Measurements from ENCODE around the gene TAC4. TPM values are rescaled to one million over a fixed set of nuclear protein-coding genes. Genes with fewer than 3 reads are reported as not detected.

The TAC4 gene
- total RNA-seq, 1 experiment from 2014 or later: not detected

DNA sequence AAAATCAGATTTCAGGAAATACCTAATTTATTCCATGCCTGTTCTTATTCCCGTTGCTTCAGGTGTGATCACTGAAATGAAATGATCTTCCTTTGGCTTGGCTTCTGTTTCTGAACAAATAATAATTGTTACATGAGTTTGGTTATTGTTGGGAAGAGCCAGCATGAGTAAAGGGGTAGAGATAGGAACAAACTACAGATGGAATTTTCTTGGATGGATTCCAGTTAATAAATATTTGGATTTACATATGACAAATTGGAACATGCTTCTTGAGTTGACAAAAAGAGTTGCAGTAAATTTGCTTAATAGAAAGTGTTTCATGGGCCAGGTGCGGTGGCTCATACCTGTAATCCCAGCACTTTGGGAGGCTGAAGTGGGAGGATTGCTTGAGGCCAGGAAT lies 28.2 kb downstream of the TAC4 start:
- peaks cover 72% of the 10 kb centered on the region for H3K36me3 Mint-ChIP-seq (ENCODE audit: insufficient read depth, unreplicated experiment)
- CTCF ChIA-PET: no interaction called here
- intact Hi-C loops (cut with micrococcal nuclease; ENCODE audit: unreplicated experiment): no loop called here
- H3K9me3 Mint-ChIP-seq (ENCODE audit: low read depth, unreplicated experiment): no peaks in the 10 kb centered on the region
- H3K27me3 Mint-ChIP-seq (ENCODE audit: unreplicated experiment): no peaks in the 10 kb centered on the region
- BruUV-seq (replicated peaks): no TSS peak
- H3K4me3 Mint-ChIP-seq (ENCODE audit: low read depth, unreplicated experiment): no peak overlapping the region
- TF ChIP-seq, protein P1, sequence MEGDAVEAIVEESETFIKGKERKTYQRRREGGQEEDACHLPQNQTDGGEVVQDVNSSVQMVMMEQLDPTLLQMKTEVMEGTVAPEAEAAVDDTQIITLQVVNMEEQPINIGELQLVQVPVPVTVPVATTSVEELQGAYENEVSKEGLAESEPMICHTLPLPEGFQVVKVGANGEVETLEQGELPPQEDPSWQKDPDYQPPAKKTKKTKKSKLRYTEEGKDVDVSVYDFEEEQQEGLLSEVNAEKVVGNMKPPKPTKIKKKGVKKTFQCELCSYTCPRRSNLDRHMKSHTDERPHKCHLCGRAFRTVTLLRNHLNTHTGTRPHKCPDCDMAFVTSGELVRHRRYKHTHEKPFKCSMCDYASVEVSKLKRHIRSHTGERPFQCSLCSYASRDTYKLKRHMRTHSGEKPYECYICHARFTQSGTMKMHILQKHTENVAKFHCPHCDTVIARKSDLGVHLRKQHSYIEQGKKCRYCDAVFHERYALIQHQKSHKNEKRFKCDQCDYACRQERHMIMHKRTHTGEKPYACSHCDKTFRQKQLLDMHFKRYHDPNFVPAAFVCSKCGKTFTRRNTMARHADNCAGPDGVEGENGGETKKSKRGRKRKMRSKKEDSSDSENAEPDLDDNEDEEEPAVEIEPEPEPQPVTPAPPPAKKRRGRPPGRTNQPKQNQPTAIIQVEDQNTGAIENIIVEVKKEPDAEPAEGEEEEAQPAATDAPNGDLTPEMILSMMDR (IDR thresholded peaks at IDR 0.05; ENCODE audit: unreplicated experiment): no peak
- no peak for DNase-seq
- H3K27ac Mint-ChIP-seq (ENCODE audit: unreplicated experiment): no peak overlapping the region
- H3K4me1 Mint-ChIP-seq (ENCODE audit: low read depth, unreplicated experiment): peaks cover 28% of the 10 kb centered on the region

DNA sequence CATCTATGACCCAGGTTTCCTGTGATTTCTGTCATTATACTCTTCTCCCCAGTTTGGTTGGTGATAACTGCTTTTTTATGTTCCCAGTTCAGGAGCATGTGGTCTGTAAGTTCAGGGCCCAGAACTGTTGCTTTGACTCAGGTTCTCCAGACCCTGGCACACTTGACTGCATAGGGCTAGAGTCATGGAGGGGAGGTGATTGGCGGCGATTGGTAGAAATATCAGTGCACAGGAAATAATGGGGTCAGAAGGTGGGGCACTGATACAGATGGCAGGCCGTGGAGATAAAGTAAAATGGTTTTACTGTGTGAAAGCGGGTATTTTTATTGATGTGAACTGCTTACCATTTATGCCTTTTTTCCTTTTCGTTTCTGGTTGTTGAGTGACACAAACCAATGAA lies 28.7 kb downstream of the TAC4 start:
- TF ChIP-seq, protein P1 (IDR thresholded peaks at IDR 0.05; ENCODE audit: unreplicated experiment): no peak
- no peak overlapping the region for H3K27ac Mint-ChIP-seq (ENCODE audit: unreplicated experiment)
- no peak for DNase-seq
- H3K4me3 Mint-ChIP-seq (ENCODE audit: low read depth, unreplicated experiment): no peak overlapping the region
- H3K27me3 Mint-ChIP-seq (ENCODE audit: unreplicated experiment): no peaks in the 10 kb centered on the region
- CTCF ChIA-PET: no interaction called here
- peaks cover 28% of the 10 kb centered on the region for H3K4me1 Mint-ChIP-seq (ENCODE audit: low read depth, unreplicated experiment)
- no TSS peak for BruUV-seq (replicated peaks)
- peaks cover 73% of the 10 kb centered on the region for H3K36me3 Mint-ChIP-seq (ENCODE audit: insufficient read depth, unreplicated experiment)
- no peaks in the 10 kb centered on the region for H3K9me3 Mint-ChIP-seq (ENCODE audit: low read depth, unreplicated experiment)
- intact Hi-C loops (cut with micrococcal nuclease; ENCODE audit: unreplicated experiment): no loop called here

DNA sequence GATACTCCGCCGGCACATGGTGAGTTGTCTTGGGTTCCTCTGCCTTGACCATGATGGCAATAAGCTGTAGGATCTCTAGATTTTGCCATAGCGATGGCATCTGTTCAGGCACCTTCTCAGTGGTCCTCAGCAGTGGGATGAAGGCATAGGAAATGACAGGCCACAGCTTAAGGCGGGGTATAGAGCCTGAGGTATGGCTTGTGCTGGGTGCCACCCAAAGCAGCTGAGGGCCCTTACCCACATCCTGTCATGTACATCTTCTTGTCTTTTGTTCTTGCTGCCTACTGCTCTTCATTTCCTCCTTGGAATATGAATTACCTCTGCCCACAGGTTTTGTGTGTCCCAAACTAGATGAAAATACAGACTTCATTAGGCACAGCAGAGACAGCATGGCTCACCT lies 29.9 kb downstream of the TAC4 start:
- no TSS peak for BruUV-seq (replicated peaks)
- Mint-ChIP-seq H3K36me3 (ENCODE audit: insufficient read depth, unreplicated experiment) (peaks cover 73% of the 10 kb centered on the region), H3K4me3 (ENCODE audit: low read depth, unreplicated experiment) (no peak overlapping the region), H3K27me3 (ENCODE audit: unreplicated experiment) (no peaks in the 10 kb centered on the region), H3K27ac (ENCODE audit: unreplicated experiment) (no peak overlapping the region), H3K9me3 (ENCODE audit: low read depth, unreplicated experiment) (no peaks in the 10 kb centered on the region), H3K4me1 (ENCODE audit: low read depth, unreplicated experiment) (peaks cover 27% of the 10 kb centered on the region)
- no peak for DNase-seq
- CTCF ChIA-PET: interaction anchor here (0.7 kb wide), 1 partner anchor 15 kb away, joined by 3 read pairs; no protein-coding TSS in a partner anchor
- intact Hi-C loops (cut with micrococcal nuclease; ENCODE audit: unreplicated experiment): no loop called here
- TF ChIP-seq, protein P1 (IDR thresholded peaks at IDR 0.05; ENCODE audit: unreplicated experiment): no peak

DNA sequence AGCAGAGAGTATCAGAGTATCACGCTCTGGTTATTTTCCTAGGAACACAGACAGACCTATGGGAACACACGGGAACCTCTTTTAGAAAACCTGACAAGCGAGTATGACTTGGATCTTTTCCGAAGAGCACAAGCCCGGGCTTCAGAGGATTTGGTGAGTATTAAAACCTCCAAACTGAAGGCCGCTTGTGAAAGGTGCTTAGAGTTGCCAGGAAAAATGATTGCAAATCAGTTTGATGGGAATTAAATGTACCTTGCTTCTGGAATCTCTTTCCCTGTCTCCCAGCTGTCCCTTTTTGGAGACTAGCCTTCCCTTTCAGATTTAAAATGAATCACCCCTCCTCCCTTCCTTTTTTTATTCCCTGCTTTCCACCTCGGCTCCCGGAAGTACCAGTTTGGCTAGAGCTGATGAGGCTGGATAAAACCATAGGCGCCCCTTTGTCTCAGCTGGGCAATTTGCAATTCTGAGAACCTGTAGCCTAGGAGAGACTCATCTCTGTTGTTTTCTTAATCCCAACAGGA lies 32.0 kb downstream of the TAC4 start:
- Mint-ChIP-seq H3K4me1 (ENCODE audit: low read depth, unreplicated experiment) (peaks cover 6% of the 10 kb centered on the region), H3K9me3 (ENCODE audit: low read depth, unreplicated experiment) (no peaks in the 10 kb centered on the region), H3K4me3 (ENCODE audit: low read depth, unreplicated experiment) (no peak overlapping the region), H3K36me3 (ENCODE audit: insufficient read depth, unreplicated experiment) (peaks cover 60% of the 10 kb centered on the region), H3K27me3 (ENCODE audit: unreplicated experiment) (no peaks in the 10 kb centered on the region), H3K27ac (ENCODE audit: unreplicated experiment) (no peak overlapping the region)
- CTCF ChIA-PET: interaction anchor here (0.7 kb wide), 1 partner anchor 115 kb away, joined by 4 read pairs; no protein-coding TSS in a partner anchor
- DNase-seq: no peak
- intact Hi-C loops (cut with micrococcal nuclease; ENCODE audit: unreplicated experiment): no loop called here
- TF ChIP-seq, protein P1 (IDR thresholded peaks at IDR 0.05; ENCODE audit: unreplicated experiment): no peak
- BruUV-seq (replicated peaks): no TSS peak
